HG03175 (cell line): ENCODE results near the gene BTBD3.

Experiments
- ATAC-seq: cut with Tn5 transposase; IDR thresholded peaks from one replicate; pipeline ENCODE4 v1.9.1; 2021; ENCODE audit warnings: mild to moderate bottlenecking, moderate library complexity; ENCODE audit not compliant: unreplicated experiment

The BTBD3 gene

DNA sequence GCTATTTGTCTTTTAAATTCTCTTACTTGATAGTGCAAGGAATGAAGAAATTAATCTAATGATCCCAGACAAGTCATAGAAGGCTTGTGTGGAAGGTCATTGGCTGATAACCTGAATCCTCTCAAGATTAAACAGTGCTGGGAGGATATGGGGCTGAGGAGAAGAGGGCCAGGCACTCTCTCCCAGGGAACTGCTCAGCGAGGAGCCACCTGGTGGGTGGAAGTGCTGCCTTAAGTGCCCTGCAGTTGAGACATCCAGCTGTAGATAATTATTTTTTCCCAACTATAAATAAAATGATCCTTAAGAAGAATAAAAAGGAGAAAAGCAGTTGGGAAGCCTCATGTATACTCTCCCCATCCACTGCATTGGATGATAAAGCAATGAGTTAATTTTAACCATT, 47.9 kb downstream of the BTBD3 start:
- no peak for ATAC-seq

DNA sequence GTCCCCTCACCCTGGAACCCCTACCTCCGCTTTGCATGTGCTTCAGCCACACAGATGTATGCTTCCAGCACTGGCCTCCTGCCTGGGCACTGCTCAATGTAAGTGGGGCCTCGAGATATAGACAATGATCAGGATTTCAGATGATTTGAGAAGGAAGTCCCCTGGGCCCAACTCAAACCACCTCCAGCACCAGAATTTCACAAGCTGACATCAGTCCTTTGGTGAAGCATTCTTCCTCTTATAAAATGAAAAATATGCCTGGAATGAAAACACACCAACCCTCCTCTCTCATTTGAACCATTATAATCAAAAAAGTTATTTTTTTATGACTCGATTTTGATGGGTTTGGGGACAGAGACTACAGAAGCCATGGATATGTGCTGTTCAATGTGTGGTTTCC, 48.5 kb downstream of the BTBD3 start:
- ATAC-seq = no peak

DNA sequence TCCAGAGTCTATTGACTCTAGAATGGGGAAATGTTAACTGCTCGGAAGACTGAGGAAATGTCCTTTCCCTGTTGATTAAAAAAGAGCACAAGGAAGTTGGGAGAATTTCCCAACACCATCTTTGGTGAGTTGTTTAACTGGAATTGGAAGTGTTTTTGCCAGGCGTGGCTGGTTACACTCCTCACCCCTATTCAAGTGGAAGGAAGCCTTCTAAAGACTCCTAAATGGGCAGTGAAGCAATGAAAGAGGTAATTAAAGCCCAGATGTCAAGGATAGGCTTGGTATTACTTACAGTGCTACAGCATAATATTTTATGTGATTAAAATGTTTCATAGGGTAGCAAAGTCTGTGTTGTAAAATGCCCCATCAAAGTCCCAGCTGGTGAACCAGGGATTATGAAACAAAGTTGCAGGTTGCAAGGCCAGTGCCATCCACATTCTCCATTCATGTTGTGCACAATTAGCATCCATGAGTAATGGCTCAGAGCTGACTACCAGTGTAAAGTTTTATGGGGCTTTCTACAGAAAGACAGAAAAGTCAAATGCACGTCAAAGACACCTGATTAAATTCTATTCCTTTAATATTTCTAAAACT, 52.6 kb downstream of the BTBD3 start:
- ATAC-seq = no peak

DNA sequence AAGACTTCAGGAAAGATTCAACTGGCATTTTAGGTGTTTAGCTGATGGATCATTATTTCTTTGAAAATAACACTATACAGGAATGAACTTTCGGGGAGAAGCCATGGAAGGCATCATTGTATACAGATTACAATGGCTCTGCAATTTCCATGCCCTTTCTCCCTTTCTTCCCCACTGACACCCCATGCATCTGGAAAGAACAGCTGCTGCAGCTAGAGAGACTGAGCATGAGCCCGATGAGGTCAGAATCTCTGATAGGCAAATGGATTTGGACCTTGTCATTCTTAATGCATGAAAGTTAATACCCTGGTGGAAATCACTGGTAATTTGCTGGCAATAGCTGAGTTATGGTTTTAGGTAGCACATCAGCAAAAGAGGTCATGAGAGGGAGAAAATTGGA, 54.8 kb downstream of the BTBD3 start:
- ATAC-seq = no peak
